CD14-positive monocyte (primary cell): ENCODE measurements around the gene TRIM34. TPM values are rescaled to one million over a fixed set of nuclear protein-coding genes. Genes with fewer than 3 reads are reported as not detected.
A peak's percentile ranks its signal among the peaks of the same experiment; 100 is the strongest.

ENCODE experiments used
- DNase-seq, 3 donors: peaks; one replicate each; pipeline ENCODE4 v3.0.0-alpha.2; 2011 to 2022
- H2AFZ ChIP-seq: 2 replicates; pipeline ENCODE4 v1.6.0; 2012; ENCODE audit warnings: mild to moderate bottlenecking, low read depth, low read length, inconsistent platforms; ENCODE audit not compliant: insufficient read depth, poor library complexity, severe bottlenecking
- H3K27ac ChIP-seq, 2 donors: 1 replicate in 1 of 2; 2 replicates in 1 of 2; pipeline ENCODE4 v1.5.1; 2012 to 2013; ENCODE audit warnings: low read length in 2 of 2, control low read depth in 1 of 2, inconsistent platforms in 1 of 2, low read depth in 1 of 2, mild to moderate bottlenecking in 1 of 2
- H3K27me3 ChIP-seq, 2 donors: one replicate each; pipeline versions ENCODE4 v1.6.0 to v1.6.1; 2011 to 2013; ENCODE audit warnings: low read length in 2 of 2; ENCODE audit not compliant: control insufficient read depth in 2 of 2, insufficient read depth in 2 of 2
- H3K36me3 ChIP-seq, 2 donors: replicated peaks in 1 of 2; 1 replicate in 1 of 2; 2 replicates in 1 of 2; pipeline versions ENCODE4 v1.5.1 to v1.6.1; 2012 to 2013; ENCODE audit warnings: low read length in 2 of 2, control low read depth in 1 of 2, inconsistent platforms in 1 of 2, mild to moderate bottlenecking in 1 of 2; ENCODE audit not compliant: insufficient read depth in 2 of 2, control insufficient read depth in 1 of 2
- H3K4me1 ChIP-seq, 2 donors: 1 replicate in 1 of 2; 2 replicates in 1 of 2; pipeline versions ENCODE4 v1.5.1 to v1.6.1; 2012 to 2013; ENCODE audit warnings: low read length in 2 of 2, control low read depth in 1 of 2, inconsistent platforms in 1 of 2, mild to moderate bottlenecking in 1 of 2, moderate library complexity in 1 of 2; ENCODE audit not compliant: insufficient read depth in 2 of 2, control insufficient read depth in 1 of 2
- H3K4me2 ChIP-seq: replicated peaks from 2 replicates; pipeline ENCODE3; 2012; ENCODE audit warnings: low read length, moderate library complexity, mild to moderate bottlenecking; ENCODE audit not compliant: poor library complexity, severe bottlenecking; ENCODE audit errors: extremely low read depth
- H3K4me3 ChIP-seq, 3 experiments: fragments of 200-600 bp in 1 of 3; sonication (generic) in 1 of 3; replicated peaks in 1 of 3; 1 replicate in 2 of 3; 2 replicates in 1 of 3; pipeline ENCODE4 v1.5.1; 2011 to 2013; ENCODE audit warnings: low read length in 3 of 3, mild to moderate bottlenecking in 3 of 3, control low read depth in 2 of 3, low read depth in 2 of 3, inconsistent platforms in 1 of 3, moderate library complexity in 1 of 3
- H3K79me2 ChIP-seq: 2 replicates; pipeline ENCODE4 v1.6.0; 2012; ENCODE audit warnings: mild to moderate bottlenecking, control low read depth, inconsistent platforms, low read length, moderate library complexity; ENCODE audit not compliant: insufficient read depth
- H3K9ac ChIP-seq: 2 replicates; pipeline ENCODE4 v1.6.0; 2017; ENCODE audit warnings: low read length, mild to moderate bottlenecking; ENCODE audit not compliant: insufficient read depth, poor library complexity, severe bottlenecking
- H3K9me3 ChIP-seq, 2 donors: replicated peaks in 1 of 2; 1 replicate in 1 of 2; 2 replicates in 1 of 2; pipeline versions ENCODE4 v1.5.1 to v1.6.1; 2012 to 2013; ENCODE audit warnings: low read length in 2 of 2, control low read depth in 1 of 2; ENCODE audit not compliant: control insufficient read depth in 1 of 2, insufficient read depth in 1 of 2
- H4K20me1 ChIP-seq: 2 replicates; pipeline ENCODE4 v1.6.0; 2012; ENCODE audit warnings: mild to moderate bottlenecking, low read length, control low read depth, moderate library complexity; ENCODE audit not compliant: insufficient read depth
- H3K27ac Mint-ChIP-seq, 7 donors: one replicate each; pipeline ENCODE4 v1.8.0; 2020; ENCODE audit warnings: mild to moderate bottlenecking in 7 of 7, mixed read lengths in 7 of 7, moderate library complexity in 6 of 7, inconsistent platforms in 2 of 7
- H3K27me3 Mint-ChIP-seq, 3 donors: one replicate each; pipeline ENCODE4 v1.8.0; 2021 to 2022; ENCODE audit warnings: low read depth in 3 of 3, mild to moderate bottlenecking in 3 of 3, mixed read lengths in 3 of 3, moderate library complexity in 3 of 3, inconsistent platforms in 1 of 3
- H3K36me3 Mint-ChIP-seq, 2 donors: one replicate each; pipeline ENCODE4 v1.8.0; 2020; ENCODE audit warnings: mixed read lengths in 2 of 2, inconsistent platforms in 1 of 2, mild to moderate bottlenecking in 1 of 2
- H3K4me1 Mint-ChIP-seq: one replicate; pipeline ENCODE4 v1.8.0; 2020; ENCODE audit warnings: mild to moderate bottlenecking, mixed read lengths
- H3K4me3 Mint-ChIP-seq, 2 donors: one replicate each; pipeline ENCODE4 v1.8.0; 2020; ENCODE audit warnings: mild to moderate bottlenecking in 2 of 2, mixed read lengths in 2 of 2, moderate library complexity in 1 of 2
- H3K9me3 Mint-ChIP-seq, 7 donors: one replicate each; pipeline ENCODE4 v1.8.0; 2020 to 2022; ENCODE audit warnings: mixed read lengths in 7 of 7, mild to moderate bottlenecking in 6 of 7, moderate library complexity in 6 of 7, inconsistent platforms in 2 of 7
- WGBS: methylation state at CpG from one replicate; pipeline ENCODE4 v1.1.5; 2013; ENCODE audit warnings: missing lambda C conversion rate; ENCODE audit not compliant: insufficient coverage; 5-methylcytosine and 5-hydroxymethylcytosine counted together
- intact Hi-C, 2 donors: fragments of 100-400 bp; cut with micrococcal nuclease; formaldehyde crosslinking; loops; one replicate each; pipeline versions ENCODE4 v1.15.0 to v1.15.1; 2023
- polyA plus RNA-seq, 3 donors: library from polyadenylated mRNA; depleted of rRNA in 1 of 3; unstranded in 2 of 3; stranded (reverse) in 1 of 3; fragments of 300-500 nt in 2 of 3; fragments of >200 nt in 1 of 3; fragmentation: Illumina TruSeq in 2 of 3; gene quantifications; 1 replicate in 2 of 3; 2 replicates in 1 of 3; pipeline ENCODE4 v1.2.3, GENCODE V29; 2012 to 2021
- TF ChIP-seq, protein P1 (sequence below): fragments of 200-600 bp; IDR thresholded peaks from one replicate; pipeline ENCODE4 v1.8.0; 2022; ENCODE audit warnings: antibody characterized with exemption, mild to moderate bottlenecking

The TRIM34 gene
- polyA plus RNA-seq, 3 donors: 21.9 to 25.7 (median 23.5) TPM

- peak overlapping the region; percentile 80 for H2AFZ ChIP-seq
- peak overlapping the region; percentile 53 to 94 for H3K27ac ChIP-seq
- H3K4me3 ChIP-seq: peak overlapping the region; percentile 66 to 99 (median 87)
- Mint-ChIP-seq H3K4me3 (peak overlapping the region; percentile 94 to 98), H3K36me3 (peaks cover 11 to 15% of the 10 kb centered on the region in 2 donors), H3K9me3 (peaks cover 0 to 4% (median 0%) of the 10 kb centered on the region in 7 donors), H3K27me3 (peaks cover 0 to 1% (median 1%) of the 10 kb centered on the region in 3 donors), H3K4me1 (peaks cover 40% of the 10 kb centered on the region), H3K27ac (peak overlapping the region; percentile 91 to 98 (median 96))
- TF ChIP-seq, protein P1, sequence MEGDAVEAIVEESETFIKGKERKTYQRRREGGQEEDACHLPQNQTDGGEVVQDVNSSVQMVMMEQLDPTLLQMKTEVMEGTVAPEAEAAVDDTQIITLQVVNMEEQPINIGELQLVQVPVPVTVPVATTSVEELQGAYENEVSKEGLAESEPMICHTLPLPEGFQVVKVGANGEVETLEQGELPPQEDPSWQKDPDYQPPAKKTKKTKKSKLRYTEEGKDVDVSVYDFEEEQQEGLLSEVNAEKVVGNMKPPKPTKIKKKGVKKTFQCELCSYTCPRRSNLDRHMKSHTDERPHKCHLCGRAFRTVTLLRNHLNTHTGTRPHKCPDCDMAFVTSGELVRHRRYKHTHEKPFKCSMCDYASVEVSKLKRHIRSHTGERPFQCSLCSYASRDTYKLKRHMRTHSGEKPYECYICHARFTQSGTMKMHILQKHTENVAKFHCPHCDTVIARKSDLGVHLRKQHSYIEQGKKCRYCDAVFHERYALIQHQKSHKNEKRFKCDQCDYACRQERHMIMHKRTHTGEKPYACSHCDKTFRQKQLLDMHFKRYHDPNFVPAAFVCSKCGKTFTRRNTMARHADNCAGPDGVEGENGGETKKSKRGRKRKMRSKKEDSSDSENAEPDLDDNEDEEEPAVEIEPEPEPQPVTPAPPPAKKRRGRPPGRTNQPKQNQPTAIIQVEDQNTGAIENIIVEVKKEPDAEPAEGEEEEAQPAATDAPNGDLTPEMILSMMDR: no peak
- WGBS: 38% methylated on average over 4 of the region's 4 CpGs
- H3K4me2 ChIP-seq: peak overlapping the region; percentile 89
- no peaks in the 10 kb centered on the region for H3K36me3 ChIP-seq
- H3K79me2 ChIP-seq: peaks cover 24% of the 10 kb centered on the region
- DNase-seq: no peak
- H4K20me1 ChIP-seq: no peaks in the 10 kb centered on the region
- H3K9ac ChIP-seq: peak overlapping the region; percentile 77
- H3K9me3 ChIP-seq: no peaks in the 10 kb centered on the region
- peaks cover 27 to 28% of the 10 kb centered on the region in 2 donors for H3K4me1 ChIP-seq
- intact Hi-C loops: no loop called here
- no peaks in the 10 kb centered on the region for H3K27me3 ChIP-seq
Observed at GRCh38 chr11:5625281-5625680, 480 bp downstream of the TRIM34 start.

GRCh38 chr11:5626196-5626595 is 1.4 kb downstream of the TRIM34 start:
- H3K27me3 Mint-ChIP-seq: peaks cover 0 to 1% (median 1%) of the 10 kb centered on the region in 3 donors
- H3K36me3 ChIP-seq: no peaks in the 10 kb centered on the region
- H3K4me1 Mint-ChIP-seq: peaks cover 44% of the 10 kb centered on the region
- H3K27me3 ChIP-seq: no peaks in the 10 kb centered on the region
- peak overlapping the region; percentile 32 to 96 (median 77) for H3K27ac Mint-ChIP-seq
- H4K20me1 ChIP-seq: no peaks in the 10 kb centered on the region
- no peaks in the 10 kb centered on the region for H3K9me3 ChIP-seq
- H3K79me2 ChIP-seq: peaks cover 24% of the 10 kb centered on the region
- H3K4me3 ChIP-seq: peak overlapping the region in 1 of 3 experiments; percentile 87
- H2AFZ ChIP-seq: no peak overlapping the region
- H3K4me2 ChIP-seq: peak overlapping the region; percentile 89
- peaks cover 0 to 4% (median 0%) of the 10 kb centered on the region in 7 donors for H3K9me3 Mint-ChIP-seq
- TF ChIP-seq, protein P1: no peak
- H3K27ac ChIP-seq: peak overlapping the region in 1 of 2 donors; percentile 94
- peaks cover 27 to 28% of the 10 kb centered on the region in 2 donors for H3K4me1 ChIP-seq
- 96% methylated on average over 2 of the region's 5 CpGs for WGBS
- H3K36me3 Mint-ChIP-seq: peaks cover 11 to 15% of the 10 kb centered on the region in 2 donors
- peak overlapping the region; percentile 9 to 56 for H3K4me3 Mint-ChIP-seq
- no peak overlapping the region for H3K9ac ChIP-seq
- intact Hi-C loops: no loop called here
- DNase-seq: peak; percentile 10 to 59 (median 47)
